Stimulated activated CD8-positive, alpha-beta memory T cell treated with anti-CD3 and anti-CD28 coated beads, Interleukin-15, amount 100 ng/mL, for 4 hours (primary cell): ENCODE data around the gene MAGI2.

ENCODE experiments used
- DNase-seq, 2 donors: peaks; one replicate each; pipeline ENCODE4 v3.0.0-alpha.2; 2020; ENCODE audit warnings: low read depth in 2 of 2

MAGI2 gene

DNA sequence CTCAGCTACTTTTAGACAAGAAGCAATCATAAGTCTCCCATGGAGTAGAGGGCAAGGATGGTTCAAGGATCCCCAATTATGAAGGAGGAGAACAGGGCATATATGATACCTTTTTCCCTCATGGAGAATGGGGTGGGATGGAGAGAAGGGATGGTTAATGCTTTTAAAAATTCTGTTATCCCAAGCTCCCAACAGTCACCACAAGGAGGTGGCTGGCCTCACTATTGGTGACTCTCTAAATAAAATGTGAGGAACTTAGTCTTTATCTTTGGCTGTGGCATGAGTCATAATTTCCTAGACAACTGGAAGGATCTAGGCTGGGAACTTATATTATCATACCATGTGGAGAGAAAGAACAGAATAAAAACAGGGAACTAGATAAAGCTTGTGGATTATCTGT is 1357.9 kb downstream of the MAGI2 start:
- no peak for DNase-seq

GRCh38 chr7:78092331-78092730 is 1361.1 kb downstream of the MAGI2 start:
- no peak for DNase-seq

GRCh38 chr7:78090616-78091015 is 1362.9 kb downstream of the MAGI2 start:
- DNase-seq: no peak

DNA sequence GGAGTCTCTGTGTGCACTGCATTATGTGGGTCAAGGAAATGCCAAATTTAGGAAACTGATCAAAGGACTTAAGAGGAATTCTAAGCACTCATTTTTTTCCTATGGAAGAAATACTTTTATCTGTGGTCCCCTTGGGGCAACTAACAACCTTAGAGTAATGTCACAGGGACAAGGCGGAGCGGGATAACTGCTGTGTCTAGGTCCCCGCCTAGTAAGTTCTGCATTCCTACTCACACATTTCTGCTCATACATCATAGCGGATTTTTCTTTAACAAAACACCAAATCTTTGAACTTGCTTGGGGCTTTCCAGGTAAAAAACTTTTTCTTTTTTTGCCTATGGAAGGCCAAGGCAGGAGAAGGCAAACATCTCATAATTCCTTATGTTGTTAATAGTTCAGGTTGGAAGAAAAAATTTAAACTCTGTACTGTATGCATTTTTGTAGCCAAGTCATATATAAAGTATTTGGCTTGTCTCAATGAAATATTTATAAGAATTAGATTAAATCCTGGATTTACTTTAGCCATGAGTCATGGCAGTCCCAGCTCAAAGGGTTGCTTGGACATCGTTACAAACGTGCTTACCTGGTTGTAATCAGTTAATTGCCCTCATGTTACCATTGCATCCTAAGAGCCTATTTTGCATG is 1369.9 kb downstream of the MAGI2 start:
- no peak for DNase-seq

DNA sequence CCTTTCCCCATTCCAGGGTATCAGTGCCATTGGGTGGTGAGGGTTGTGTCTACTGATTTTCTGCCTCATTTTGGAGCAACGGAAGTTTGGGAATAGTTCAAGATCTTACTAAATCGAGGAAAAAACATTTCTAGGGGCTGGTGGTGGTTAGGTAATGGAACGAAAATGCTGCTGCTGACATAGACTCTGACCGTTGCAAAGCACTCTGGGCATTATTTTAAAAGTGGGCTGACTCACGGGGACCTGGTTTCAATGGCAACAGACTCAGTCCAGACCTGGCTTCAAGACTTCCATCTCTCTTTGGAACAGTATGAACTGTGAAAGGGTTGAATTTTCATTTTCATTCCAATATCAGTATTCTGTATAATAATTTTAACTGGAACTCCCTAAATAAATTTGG is 1370.9 kb downstream of the MAGI2 start:
- DNase-seq: no peak

- DNase-seq: no peak
Observed at GRCh38 chr7:78081888-78082287, 1371.6 kb downstream of the MAGI2 start.

DNA sequence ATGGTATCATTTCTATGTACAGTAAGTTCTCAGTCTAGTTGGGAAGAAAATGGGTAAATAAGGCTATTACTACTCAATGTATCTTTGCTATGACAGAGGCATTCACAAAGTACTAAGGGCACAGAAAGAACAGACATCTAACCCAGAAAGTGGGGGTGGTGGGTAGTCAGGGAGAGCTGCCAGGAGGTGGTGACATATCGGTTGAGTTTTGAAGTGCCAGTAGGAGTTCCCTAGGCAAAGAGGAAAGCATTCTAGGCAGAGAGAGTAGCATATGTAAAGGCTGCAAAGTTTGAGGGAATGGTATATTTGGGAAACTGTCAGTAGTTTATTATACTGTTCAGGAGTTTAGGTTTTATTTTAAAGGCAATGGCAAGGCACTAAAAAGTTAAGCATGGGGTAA is 1372.1 kb downstream of the MAGI2 start:
- DNase-seq: no peak

GRCh38 chr7:78080811-78081210 is 1372.7 kb downstream of the MAGI2 start:
- no peak for DNase-seq

GRCh38 chr7:78080241-78080640 is 1373.2 kb downstream of the MAGI2 start:
- no peak for DNase-seq

- DNase-seq: no peak
Observed at GRCh38 chr7:78074713-78075112, 1378.8 kb downstream of the MAGI2 start.

GRCh38 chr7:78073609-78074382 is 1379.7 kb downstream of the MAGI2 start:
- no peak for DNase-seq

DNA sequence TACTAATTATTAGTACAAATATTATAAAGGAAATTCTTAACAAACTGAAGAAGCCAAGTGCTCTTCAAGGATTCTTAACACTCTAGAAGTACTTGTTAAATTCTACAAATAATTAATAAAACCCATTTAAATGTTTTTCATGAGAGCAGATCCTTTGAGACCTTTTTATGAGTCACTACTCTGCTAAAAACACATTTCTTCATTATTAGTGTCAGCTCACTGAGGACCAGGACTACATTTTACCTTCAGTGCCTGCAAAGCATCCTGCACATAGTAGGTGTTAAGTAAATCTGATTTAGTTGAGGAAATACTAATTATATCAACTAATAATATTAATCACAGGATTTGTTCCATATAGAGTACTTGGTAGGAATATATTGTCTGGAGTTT is 1381.3 kb downstream of the MAGI2 start:
- no peak for DNase-seq

DNA sequence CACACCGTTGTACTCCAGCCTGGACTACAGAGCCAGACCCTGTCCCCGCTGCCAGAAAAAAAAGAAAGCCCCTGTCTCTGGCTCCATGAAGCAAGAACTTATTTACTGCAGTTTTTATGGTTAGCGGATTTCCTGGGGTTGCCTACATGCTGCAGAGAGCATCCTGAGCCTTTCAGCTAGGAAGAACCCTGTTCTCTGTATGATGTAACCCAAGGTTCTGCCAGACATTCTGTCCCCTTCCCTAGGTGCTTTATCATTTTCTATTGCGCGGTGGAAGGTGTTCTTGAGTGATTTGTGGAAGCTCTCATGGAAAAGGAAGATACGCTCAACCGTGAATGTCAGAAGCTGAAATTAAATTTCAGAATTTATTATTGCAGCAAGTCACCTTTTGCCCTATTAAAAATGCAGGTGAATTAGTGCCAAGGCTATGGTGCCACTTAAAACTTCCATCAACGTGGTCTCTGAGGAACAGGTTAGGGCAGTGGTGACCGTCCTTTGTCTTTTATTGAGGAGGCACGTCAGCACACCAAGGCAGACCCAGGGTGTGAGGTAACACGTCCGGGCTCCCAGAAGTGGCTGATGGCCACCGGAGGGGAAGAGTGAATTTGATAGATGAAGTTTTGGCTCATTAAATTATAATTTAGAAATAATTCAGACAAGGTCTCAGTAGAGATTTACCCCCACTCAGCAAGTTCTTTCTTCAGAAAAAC is 1381.8 kb downstream of the MAGI2 start:
- no peak for DNase-seq

DNA sequence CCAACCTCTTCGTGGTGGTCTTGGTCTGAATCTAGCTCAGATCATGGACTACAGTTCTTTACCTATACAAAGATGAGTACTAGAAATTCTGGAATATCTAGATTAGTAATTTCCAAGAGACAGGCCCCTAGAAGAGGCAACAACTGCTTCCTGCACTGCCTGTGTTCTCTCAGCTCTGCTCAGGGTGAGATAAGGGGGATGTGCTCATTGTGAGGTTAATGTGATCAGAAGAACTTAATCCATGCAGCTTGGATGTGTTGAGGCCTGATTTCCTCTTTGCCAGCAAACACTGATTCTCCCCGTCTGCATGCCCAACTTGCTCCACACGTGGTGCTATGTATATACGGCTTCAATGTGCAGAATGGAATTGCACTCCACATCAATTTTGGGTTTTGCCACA is 1386.9 kb downstream of the MAGI2 start:
- DNase-seq: no peak

GRCh38 chr7:78063758-78064157 is 1389.7 kb downstream of the MAGI2 start:
- DNase-seq: no peak

GRCh38 chr7:78062214-78062613 is 1391.3 kb downstream of the MAGI2 start:
- DNase-seq: no peak

- no peak for DNase-seq
Observed at GRCh38 chr7:78057571-78057970, 1395.9 kb downstream of the MAGI2 start.

- DNase-seq: no peak
Observed at GRCh38 chr7:78055599-78055998, 1397.9 kb downstream of the MAGI2 start.

DNA sequence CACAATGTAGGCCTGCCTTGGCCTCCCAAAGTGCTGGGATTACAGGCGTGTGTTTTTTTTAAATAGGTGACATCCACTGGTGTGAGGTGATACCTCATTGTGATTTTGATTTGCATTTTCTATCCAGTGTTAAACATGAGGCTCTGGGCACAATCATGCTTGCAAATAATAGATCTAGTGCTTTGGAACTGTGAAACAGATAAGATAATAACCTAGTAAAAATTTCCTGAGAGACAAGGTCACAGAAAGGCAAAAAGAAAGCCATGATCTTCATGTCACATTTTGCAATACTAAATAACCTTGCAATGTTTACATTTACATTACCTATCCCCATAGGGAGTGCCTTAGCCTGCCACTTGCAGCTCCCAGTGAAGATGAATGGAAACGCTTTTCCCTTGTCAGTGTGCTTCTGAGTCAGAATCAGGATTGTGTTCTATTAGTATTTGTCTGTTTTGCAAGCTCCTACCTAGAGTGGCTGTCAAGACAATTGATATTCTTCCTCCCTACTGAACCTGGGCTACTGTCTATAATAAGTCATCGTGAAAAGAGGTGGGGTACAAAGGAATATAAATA is 1398.4 kb downstream of the MAGI2 start:
- no peak for DNase-seq

DNA sequence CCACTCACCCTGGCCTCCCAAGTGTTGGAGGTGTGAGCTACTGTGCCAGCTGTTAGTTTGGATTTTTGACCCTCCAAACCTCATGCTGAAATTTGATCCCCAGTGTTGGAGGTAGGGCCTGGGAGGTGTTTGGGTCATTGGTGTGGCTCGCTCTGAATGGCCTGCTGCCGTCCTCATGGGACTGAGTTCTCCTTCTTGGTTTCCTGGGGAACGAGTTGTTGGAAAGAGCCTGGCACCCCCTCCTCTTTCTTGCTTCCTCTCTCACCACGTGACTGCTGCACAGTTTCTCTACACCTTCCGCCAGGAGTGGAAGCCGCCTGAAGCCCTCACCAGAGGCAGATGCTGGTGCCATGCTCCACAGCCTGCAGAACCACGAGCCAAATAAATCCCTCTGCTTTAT is 1401.4 kb downstream of the MAGI2 start:
- no peak for DNase-seq

DNA sequence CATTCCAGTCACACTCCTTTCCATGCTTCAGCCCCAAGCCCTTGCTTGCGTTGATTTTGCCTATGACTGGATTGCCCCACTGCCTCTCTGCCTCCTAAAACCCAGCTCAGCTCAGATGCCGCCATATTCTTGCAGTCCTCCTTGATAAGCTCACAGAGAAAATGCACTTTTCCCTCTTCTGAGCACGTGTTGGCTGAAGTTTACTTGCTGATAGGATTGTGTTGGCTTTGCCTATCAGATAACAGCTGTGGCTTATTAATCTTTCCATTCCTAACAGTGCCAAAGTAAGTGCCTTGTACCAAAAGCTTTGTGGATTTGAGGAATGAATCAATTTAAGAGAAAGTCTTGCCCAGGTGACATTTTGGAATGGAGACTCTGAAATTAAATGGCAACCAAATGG is 1405.7 kb downstream of the MAGI2 start:
- no peak for DNase-seq

GRCh38 chr7:78043159-78043558 is 1410.3 kb downstream of the MAGI2 start:
- no peak for DNase-seq

GRCh38 chr7:78041423-78041822 is 1412.0 kb downstream of the MAGI2 start:
- no peak for DNase-seq
